Testis (tissue), 3 donors: ENCODE results near the gene BCL2L11. TPM values are rescaled to one million over a fixed set of nuclear protein-coding genes. Genes with fewer than 3 reads are reported as not detected.

Source experiments
- DNase-seq: peaks from one replicate; pipeline ENCODE4 v3.0.0-alpha.2; 2019
- H3K27ac ChIP-seq, 2 donors: fragments of 200-600 bp; sonication (generic); one replicate each; pipeline ENCODE4 v1.5.1; 2019
- H3K27me3 ChIP-seq: fragments of 200-600 bp; sonication (generic); one replicate; pipeline ENCODE4 v1.5.1; 2019
- H3K36me3 ChIP-seq: fragments of 200-600 bp; sonication (generic); one replicate; pipeline ENCODE4 v1.5.1; 2017; ENCODE audit warnings: low read depth; ENCODE audit errors: missing control alignments
- H3K4me1 ChIP-seq: fragments of 200-600 bp; sonication (generic); one replicate; pipeline ENCODE4 v1.5.1; 2019
- H3K4me3 ChIP-seq, 2 donors: fragments of 200-600 bp; sonication (generic); one replicate each; pipeline ENCODE4 v1.5.1; 2017 to 2019
- H3K9me3 ChIP-seq: fragments of 200-600 bp; sonication (generic); one replicate; pipeline ENCODE4 v1.5.1; 2017
- CTCF ChIP-seq, 3 experiments: fragments of 450-650 bp in 2 of 3; fragments of 200-600 bp in 1 of 3; sonication (generic) in 1 of 3; IDR thresholded peaks; one replicate each; pipeline ENCODE4 v1.5.1; 2016 to 2019; ENCODE audit warnings: antibody characterized with exemption in 3 of 3, mild to moderate bottlenecking in 2 of 3, moderate library complexity in 1 of 3
- POLR2A ChIP-seq: fragments of 450-650 bp; IDR thresholded peaks from one replicate; pipeline ENCODE4 v1.6.1; 2017; ENCODE audit warnings: antibody characterized with exemption, mild to moderate bottlenecking, moderate library complexity
- WGBS, 2 donors: methylation state at CpG; one replicate each; pipeline ENCODE4 v1.1.5; 2018; 5-methylcytosine and 5-hydroxymethylcytosine counted together
- intact Hi-C: fragments of 100-400 bp; cut with DNase I; formaldehyde crosslinking; loops from one replicate; pipeline ENCODE4 v1.15.1; 2023; ENCODE audit warnings: low total_unique reads
- polyA plus RNA-seq: library from polyadenylated mRNA; stranded (reverse); fragments of 350-450 nt; fragmentation: Illumina TruSeq; extraction: RNeasy Lipid Tissue Mini Kit (QIAGEN cat#74804); gene quantifications from one replicate; pipeline ENCODE4 v1.2.3, GENCODE V29; 2014; ENCODE audit warnings: low read depth, low replicate concordance; ENCODE audit not compliant: insufficient read depth
- total RNA-seq, 2 donors: library from RNA; depleted of rRNA; stranded (reverse); fragments of >200 nt; gene quantifications; one replicate each; pipeline ENCODE4 v1.2.3, GENCODE V29; 2016

BCL2L11 gene
- total and polyA plus RNA-seq, 3 donors from 2014 or later: 26.4 to 41.7 (median 29.3) TPM

GRCh38 chr2:111172666-111173065 lies 52.0 kb downstream of the BCL2L11 start:
- intact Hi-C loops: no loop called here
- H3K27me3 ChIP-seq: no peaks in the 10 kb centered on the region
- H3K4me1 ChIP-seq: no peaks in the 10 kb centered on the region
- TF ChIP-seq CTCF (IDR thresholded peaks at IDR 0.05) (no peak), POLR2A (no peak)
- no peaks in the 10 kb centered on the region for H3K9me3 ChIP-seq
- no peaks in the 10 kb centered on the region for H3K36me3 ChIP-seq
- no peak overlapping the region for H3K4me3 ChIP-seq
- no peak for DNase-seq
- H3K27ac ChIP-seq: no peak overlapping the region
- 97% methylated on average over 5 of the region's 5 CpGs; no CpG with 5 or more reads in 1 of the 2 donors for WGBS, 2 donors

- Histone ChIP-seq H3K27ac (no peak overlapping the region), H3K27me3 (no peaks in the 10 kb centered on the region), H3K36me3 (no peaks in the 10 kb centered on the region), H3K4me1 (no peaks in the 10 kb centered on the region), H3K9me3 (no peaks in the 10 kb centered on the region), H3K4me3 (no peak overlapping the region)
- no peak for DNase-seq
- intact Hi-C loops: no loop called here
- 88 to 94% methylated on average over 6 to 7 of the region's 7 CpGs for WGBS, 2 donors
- TF ChIP-seq CTCF (IDR thresholded peaks at IDR 0.05) (no peak), POLR2A (no peak)
Measured at GRCh38 chr2:111173338-111173737, 52.6 kb downstream of the BCL2L11 start.

GRCh38 chr2:111173856-111174255 lies 53.1 kb downstream of the BCL2L11 start:
- no peak for DNase-seq
- 95 to 98% methylated on average over 6 of the region's 6 CpGs for WGBS, 2 donors
- H3K27ac ChIP-seq: no peak overlapping the region
- H3K4me3 ChIP-seq: no peak overlapping the region
- H3K36me3 ChIP-seq: no peaks in the 10 kb centered on the region
- H3K27me3 ChIP-seq: no peaks in the 10 kb centered on the region
- intact Hi-C loops: no loop called here
- TF ChIP-seq CTCF (IDR thresholded peaks at IDR 0.05) (no peak), POLR2A (no peak)
- no peaks in the 10 kb centered on the region for H3K9me3 ChIP-seq
- no peaks in the 10 kb centered on the region for H3K4me1 ChIP-seq

- Histone ChIP-seq H3K36me3 (no peaks in the 10 kb centered on the region), H3K9me3 (no peaks in the 10 kb centered on the region), H3K27me3 (no peaks in the 10 kb centered on the region), H3K4me1 (no peaks in the 10 kb centered on the region), H3K4me3 (no peak overlapping the region), H3K27ac (no peak overlapping the region)
- 87 to 96% methylated on average over 4 of the region's 4 CpGs for WGBS, 2 donors
- intact Hi-C loops: no loop called here
- TF ChIP-seq POLR2A (no peak), CTCF (IDR thresholded peaks at IDR 0.05) (no peak)
- no peak for DNase-seq
Measured at GRCh38 chr2:111175615-111176014, 54.9 kb downstream of the BCL2L11 start.

- intact Hi-C loops: no loop called here
- TF ChIP-seq CTCF (IDR thresholded peaks at IDR 0.05): no peak
- TF ChIP-seq POLR2A: no peak
- DNase-seq: no peak
- whole genome bisulfite sequencing, 2 donors: 88 to 94% methylated on average over 6 to 7 of the region's 7 CpGs
- H3K9me3 ChIP-seq: no peaks in the 10 kb centered on the region
- no peaks in the 10 kb centered on the region for H3K36me3 ChIP-seq
- no peaks in the 10 kb centered on the region for H3K27me3 ChIP-seq
- no peak overlapping the region for H3K4me3 ChIP-seq
- no peak overlapping the region for H3K27ac ChIP-seq
- H3K4me1 ChIP-seq: no peaks in the 10 kb centered on the region
Measured at GRCh38 chr2:111176388-111176787, 55.7 kb downstream of the BCL2L11 start.
